ENCODE results near the gene TGM3. TPM values are rescaled to one million over a fixed set of nuclear protein-coding genes. Genes with fewer than 3 reads are reported as not detected.

Gene TGM3
- total and polyA plus RNA-seq, 2 donors (not counting 1 experiment from before 2014, with no cell fraction given), result under 0.01 TPM; not detected in 1

DNA sequence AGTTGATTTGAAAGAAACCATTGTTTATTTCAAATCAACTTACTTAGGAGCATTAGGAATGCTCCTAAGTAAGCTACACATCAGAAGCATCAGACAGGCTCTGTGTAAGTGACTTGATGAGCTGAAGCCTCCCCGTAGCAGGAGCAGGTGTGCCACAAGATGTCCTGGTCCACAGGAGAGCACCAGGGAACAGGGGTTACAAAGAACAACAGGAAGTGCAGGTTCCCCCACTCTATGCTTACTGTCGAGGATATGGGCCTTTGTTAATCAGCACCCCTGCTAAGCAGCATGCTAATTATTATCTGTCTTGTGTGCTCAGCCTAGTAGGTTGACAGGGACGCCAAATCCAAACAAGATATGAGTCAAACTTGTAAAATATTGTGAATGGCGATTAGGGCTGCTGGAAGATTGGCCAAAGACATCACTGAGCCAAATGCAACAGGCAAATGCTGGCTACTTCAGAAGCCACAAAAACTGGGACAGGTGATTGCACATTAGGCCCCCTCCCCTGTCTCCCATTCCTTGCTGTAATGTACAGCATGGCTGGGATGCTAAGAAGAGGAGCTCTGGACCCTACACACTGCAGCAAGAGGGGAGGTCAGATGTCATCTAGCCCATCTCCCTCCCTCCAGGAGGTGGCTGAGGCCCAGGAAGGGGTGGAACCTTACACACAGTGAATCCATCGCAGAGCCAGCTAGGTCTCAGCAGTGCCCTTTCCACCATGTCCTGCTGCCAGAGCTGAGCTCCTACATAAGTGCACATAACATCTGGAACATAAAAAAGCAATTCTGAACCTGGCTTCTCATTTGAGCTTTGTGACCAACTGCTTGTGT is 939 bp downstream of the TGM3 start:
- Histone ChIP-seq H3K9me3 (ENCODE audit: control insufficient read depth, insufficient read depth, low read depth, low read length) (no peaks in the 10 kb centered on the region), H2AFZ (ENCODE audit: low read length) (no peak overlapping the region), H3K4me3 (replicated peaks in 1 of 4; ENCODE audit: control extremely low read depth in 1 of 4, insufficient read depth in 1 of 4, low read depth in 3 of 4, low read length in 4 of 4) (no peak overlapping the region), H3K9ac (ENCODE audit: insufficient read depth, low read length) (no peak overlapping the region), H3K27ac (ENCODE audit: insufficient read depth, low read length) (no peak overlapping the region), H3K79me2 (ENCODE audit: control insufficient read depth, insufficient read depth, low read length) (no peaks in the 10 kb centered on the region), H3K27me3 (ENCODE audit: control insufficient read depth, insufficient read depth, low read length) (no peaks in the 10 kb centered on the region), H4K20me1 (ENCODE audit: control insufficient read depth, extremely low read depth, insufficient read depth, low read length) (no peaks in the 10 kb centered on the region), H3K36me3 (ENCODE audit: control insufficient read depth, insufficient read depth, low read length) (no peaks in the 10 kb centered on the region), H3K4me1 (ENCODE audit: control insufficient read depth, extremely low read depth, insufficient read depth, low read length) (no peaks in the 10 kb centered on the region), H3K4me2 (ENCODE audit: extremely low read depth, insufficient read depth, low read length) (no peak overlapping the region)
- TF ChIP-seq EZH2 (IDR thresholded peaks at IDR 0.05; ENCODE audit: low read length, missing control alignments) (no peak), CTCF (conservative IDR thresholded peaks at IDR 0.05 in 1 of 2, IDR thresholded peaks at IDR 0.05 in 1 of 2; ENCODE audit: low read depth in 1 of 2, low read length in 2 of 2) (no peak)
- no peak for DNase-seq (ENCODE audit: low read depth in 2 of 2)

DNA sequence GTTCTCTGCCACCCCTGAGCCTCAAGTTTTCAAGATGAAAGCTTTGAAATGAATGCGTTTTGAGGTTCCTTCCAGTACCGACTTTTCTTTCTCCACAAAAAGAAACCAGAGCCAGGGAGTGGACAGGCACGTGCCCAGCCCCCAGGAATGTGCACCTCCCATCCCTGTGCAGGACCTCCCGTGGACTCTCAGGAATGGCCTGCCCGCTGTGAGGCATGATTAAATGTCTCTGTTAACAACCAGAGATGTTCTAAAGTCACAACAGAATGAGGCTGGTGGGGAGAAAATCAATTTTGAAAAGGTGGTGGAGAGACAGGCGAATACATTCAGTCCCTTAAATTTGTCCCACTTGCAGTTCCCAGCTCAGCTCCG is 1.5 kb downstream of the TGM3 start:
- H2AFZ ChIP-seq (ENCODE audit: low read length), result no peak overlapping the region

DNA sequence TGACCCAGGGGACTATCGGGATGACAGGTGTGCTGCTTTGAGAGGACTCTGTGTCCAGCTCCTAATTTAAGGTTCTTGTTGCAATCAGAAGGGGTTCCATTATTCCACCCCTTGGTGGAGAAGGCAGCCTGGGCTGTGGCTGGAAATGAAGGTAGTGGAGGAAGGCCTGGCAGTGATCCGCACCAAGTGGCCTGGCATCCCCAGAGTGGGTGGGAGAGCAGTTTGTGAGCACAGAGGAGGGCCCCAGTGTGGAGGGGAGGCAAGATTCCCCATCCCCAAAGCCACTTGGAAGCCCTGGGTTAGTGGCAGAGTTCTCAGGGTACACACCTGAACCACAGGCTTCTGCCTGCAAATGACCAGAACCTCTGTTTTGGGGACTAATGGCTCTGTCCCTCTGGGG is 2.3 kb downstream of the TGM3 start:
- DNase-seq (ENCODE audit: low read depth in 2 of 2), result no peak
- no peak for TF ChIP-seq CTCF (conservative IDR thresholded peaks at IDR 0.05 in 1 of 2, IDR thresholded peaks at IDR 0.05 in 1 of 2; ENCODE audit: low read depth in 1 of 2, low read length in 2 of 2)
- TF ChIP-seq EZH2 (IDR thresholded peaks at IDR 0.05; ENCODE audit: low read length, missing control alignments), result no peak
- no peak overlapping the region for H3K27ac ChIP-seq (ENCODE audit: insufficient read depth, low read length)
- no peaks in the 10 kb centered on the region for H3K36me3 ChIP-seq (ENCODE audit: control insufficient read depth, insufficient read depth, low read length)
- H3K9me3 ChIP-seq (ENCODE audit: control insufficient read depth, insufficient read depth, low read depth, low read length), result no peaks in the 10 kb centered on the region
- H3K4me1 ChIP-seq (ENCODE audit: control insufficient read depth, extremely low read depth, insufficient read depth, low read length), result no peaks in the 10 kb centered on the region
- H3K4me3 ChIP-seq (replicated peaks in 1 of 4; ENCODE audit: control extremely low read depth in 1 of 4, insufficient read depth in 1 of 4, low read depth in 3 of 4, low read length in 4 of 4), result no peak overlapping the region
- no peaks in the 10 kb centered on the region for H3K79me2 ChIP-seq (ENCODE audit: control insufficient read depth, insufficient read depth, low read length)
- no peak overlapping the region for H2AFZ ChIP-seq (ENCODE audit: low read length)
- no peaks in the 10 kb centered on the region for H4K20me1 ChIP-seq (ENCODE audit: control insufficient read depth, extremely low read depth, insufficient read depth, low read length)
- H3K9ac ChIP-seq (ENCODE audit: insufficient read depth, low read length), result no peak overlapping the region
- H3K27me3 ChIP-seq (ENCODE audit: control insufficient read depth, insufficient read depth, low read length), result no peaks in the 10 kb centered on the region
- no peak overlapping the region for H3K4me2 ChIP-seq (ENCODE audit: extremely low read depth, insufficient read depth, low read length)

More for the DNA sequence above, 1.5 kb downstream of the TGM3 start:
- no peak overlapping the region for H3K9ac ChIP-seq (ENCODE audit: insufficient read depth, low read length)
- no peaks in the 10 kb centered on the region for H3K36me3 ChIP-seq (ENCODE audit: control insufficient read depth, insufficient read depth, low read length)
- TF ChIP-seq EZH2 (IDR thresholded peaks at IDR 0.05; ENCODE audit: low read length, missing control alignments), result no peak
- no peak for TF ChIP-seq CTCF (conservative IDR thresholded peaks at IDR 0.05 in 1 of 2, IDR thresholded peaks at IDR 0.05 in 1 of 2; ENCODE audit: low read depth in 1 of 2, low read length in 2 of 2)
- no peaks in the 10 kb centered on the region for H3K27me3 ChIP-seq (ENCODE audit: control insufficient read depth, insufficient read depth, low read length)
- H3K4me3 ChIP-seq (replicated peaks in 1 of 4; ENCODE audit: control extremely low read depth in 1 of 4, insufficient read depth in 1 of 4, low read depth in 3 of 4, low read length in 4 of 4), result no peak overlapping the region
- H3K79me2 ChIP-seq (ENCODE audit: control insufficient read depth, insufficient read depth, low read length), result no peaks in the 10 kb centered on the region
- no peak for DNase-seq (ENCODE audit: low read depth in 2 of 2)
- no peak overlapping the region for H3K4me2 ChIP-seq (ENCODE audit: extremely low read depth, insufficient read depth, low read length)
- H4K20me1 ChIP-seq (ENCODE audit: control insufficient read depth, extremely low read depth, insufficient read depth, low read length), result no peaks in the 10 kb centered on the region
- no peaks in the 10 kb centered on the region for H3K4me1 ChIP-seq (ENCODE audit: control insufficient read depth, extremely low read depth, insufficient read depth, low read length)
- no peak overlapping the region for H3K27ac ChIP-seq (ENCODE audit: insufficient read depth, low read length)
- no peaks in the 10 kb centered on the region for H3K9me3 ChIP-seq (ENCODE audit: control insufficient read depth, insufficient read depth, low read depth, low read length)
